SK-N-SH treated with all-trans-retinoic acid at 6 μM for 48 hours (cell line): Measurements from ENCODE around the gene CYGB.

Source experiments
- ATAC-seq: fragments of 200-7000 bp; cut with Tn5 transposase; 3 replicates; pipeline ENCODE4 v1.9.1; 2020; ENCODE audit warnings: mild to moderate bottlenecking, moderate library complexity
- ARNTL ChIP-seq: fragments of 450-650 bp; formaldehyde crosslinking; IDR thresholded peaks from 2 replicates; pipeline ENCODE4 v1.5.0; 2020; ENCODE audit warnings: low read depth, mild to moderate bottlenecking, moderate library complexity, borderline replicate concordance
- BACH2 ChIP-seq: fragments of 250-450 bp; sonication (Bioruptor Pico); IDR thresholded peaks from 2 replicates; pipeline ENCODE4 v1.9.0; 2021; ENCODE audit warnings: mild to moderate bottlenecking, borderline replicate concordance
- CSDC2 ChIP-seq: fragments of 250-450 bp; sonication (Bioruptor Pico); IDR thresholded peaks from 2 replicates; pipeline ENCODE4 v1.5.0; 2020; ENCODE audit warnings: mild to moderate bottlenecking, moderate library complexity
- CSRNP3 ChIP-seq: fragments of 250-450 bp; sonication (Bioruptor Pico); IDR thresholded peaks from 2 replicates; pipeline ENCODE4 v1.5.1; 2021; ENCODE audit warnings: mild to moderate bottlenecking, moderate library complexity
- GLIS3 ChIP-seq: fragments of 250-450 bp; sonication (Bioruptor Pico); IDR thresholded peaks from 2 replicates; pipeline ENCODE4 v1.5.0; 2020; ENCODE audit warnings: mild to moderate bottlenecking, moderate library complexity
- ISL1 ChIP-seq: fragments of 250-450 bp; sonication (Bioruptor Pico); IDR thresholded peaks from 2 replicates; pipeline ENCODE4 v2.1.2; 2022; ENCODE audit warnings: mild to moderate bottlenecking, moderate library complexity
- OSR1 ChIP-seq: fragments of 250-450 bp; sonication (Bioruptor Pico); IDR thresholded peaks from 2 replicates; pipeline ENCODE4 v1.8.0; 2022; ENCODE audit warnings: moderate library complexity, mild to moderate bottlenecking, inconsistent platforms
- PATZ1 ChIP-seq: fragments of 250-450 bp; sonication (Bioruptor Pico); IDR thresholded peaks from 2 replicates; pipeline ENCODE4 v1.8.0; 2020; ENCODE audit warnings: mild to moderate bottlenecking, moderate library complexity, borderline replicate concordance
- PPARA ChIP-seq: fragments of 250-450 bp; sonication (Bioruptor Pico); IDR thresholded peaks from 2 replicates; pipeline ENCODE4 v1.5.0; 2020; ENCODE audit warnings: mild to moderate bottlenecking, borderline replicate concordance
- RARB ChIP-seq: fragments of 250-450 bp; sonication (Bioruptor Pico); IDR thresholded peaks from 2 replicates; pipeline ENCODE4 v1.8.0; 2021; ENCODE audit warnings: mild to moderate bottlenecking, moderate library complexity
- SNAI2 ChIP-seq: fragments of 250-450 bp; sonication (Bioruptor Pico); IDR thresholded peaks from 2 replicates; pipeline ENCODE4 v1.5.0; 2020; ENCODE audit warnings: mild to moderate bottlenecking, moderate library complexity
- TCF4 ChIP-seq: fragments of 250-450 bp; sonication (Bioruptor Pico); IDR thresholded peaks from 2 replicates; pipeline ENCODE4 v1.8.0; 2021; ENCODE audit warnings: mild to moderate bottlenecking, moderate library complexity, borderline replicate concordance
- TOX ChIP-seq: fragments of 250-450 bp; sonication (Bioruptor Pico); IDR thresholded peaks from 2 replicates; pipeline ENCODE4 v1.8.0; 2021; ENCODE audit warnings: mild to moderate bottlenecking, moderate library complexity, borderline replicate concordance
- TSHZ2 ChIP-seq: fragments of 250-450 bp; sonication (Bioruptor Pico); IDR thresholded peaks from 2 replicates; pipeline ENCODE4 v1.5.0; 2020; ENCODE audit warnings: mild to moderate bottlenecking, moderate library complexity
- ZC3H10 ChIP-seq: fragments of 250-450 bp; sonication (Bioruptor Pico); IDR thresholded peaks from 2 replicates; pipeline ENCODE4 v1.5.1; 2021; ENCODE audit warnings: mild to moderate bottlenecking, moderate library complexity
- ZFP3 ChIP-seq: fragments of 250-450 bp; sonication (Bioruptor Pico); IDR thresholded peaks from 2 replicates; pipeline ENCODE4 v1.5.0; 2020; ENCODE audit warnings: mild to moderate bottlenecking, moderate library complexity
- ZFP30 ChIP-seq: fragments of 450-650 bp; formaldehyde crosslinking; IDR thresholded peaks from 2 replicates; pipeline ENCODE4 v1.5.0; 2022; ENCODE audit warnings: mild to moderate bottlenecking, moderate library complexity
- ZNF565 ChIP-seq: fragments of 450-650 bp; formaldehyde crosslinking; conservative IDR thresholded peaks from 2 replicates; pipeline ENCODE4 v1.5.0; 2020; ENCODE audit warnings: low read depth, mild to moderate bottlenecking, moderate library complexity
- ZNF70 ChIP-seq: fragments of 450-650 bp; formaldehyde crosslinking; IDR thresholded peaks from 2 replicates; pipeline ENCODE4 v1.5.0; 2020; ENCODE audit warnings: mild to moderate bottlenecking, moderate library complexity

The CYGB gene

GRCh38 chr17:76569607-76570279, 32.2 kb upstream of the CYGB start:
- peak; percentile 3; the same call in 1 of the 3 replicates for ATAC-seq
- no peak for TF ChIP-seq CSDC2 (CRISPR knock-in tag)
- TF ChIP-seq ARNTL (CRISPR knock-in tag): no peak
- TF ChIP-seq ZC3H10 (CRISPR knock-in tag): no peak
- no peak for TF ChIP-seq PPARA (CRISPR knock-in tag)
- no peak for TF ChIP-seq ZNF70
- no peak for TF ChIP-seq GLIS3
- no peak for TF ChIP-seq ZFP3 (CRISPR knock-in tag)
- no peak for TF ChIP-seq SNAI2 (CRISPR knock-in tag)
- no peak for TF ChIP-seq TSHZ2 (CRISPR knock-in tag)
- TF ChIP-seq PATZ1 (CRISPR knock-in tag): no peak
- TF ChIP-seq ISL1 (CRISPR knock-in tag): no peak
- no peak for TF ChIP-seq CSRNP3 (CRISPR knock-in tag)

GRCh38 chr17:76568811-76569221, 31.3 kb upstream of the CYGB start:
- ATAC-seq: no peak; the same call in 2 of the 3 replicates
- TF ChIP-seq ARNTL (CRISPR knock-in tag): no peak
- TF ChIP-seq OSR1: no peak
- no peak for TF ChIP-seq BACH2 (CRISPR knock-in tag)
- no peak for TF ChIP-seq TCF4 (CRISPR knock-in tag)
- no peak for TF ChIP-seq ZNF70
- no peak for TF ChIP-seq CSDC2 (CRISPR knock-in tag)

GRCh38 chr17:76567634-76568432, 30.3 kb upstream of the CYGB start:
- TF ChIP-seq ISL1 (CRISPR knock-in tag): no peak
- TF ChIP-seq ZNF565: no peak
- TF ChIP-seq SNAI2 (CRISPR knock-in tag): no peak
- no peak for TF ChIP-seq CSDC2 (CRISPR knock-in tag)
- no peak for TF ChIP-seq TSHZ2 (CRISPR knock-in tag)
- TF ChIP-seq TCF4 (CRISPR knock-in tag): no peak
- no peak for TF ChIP-seq ZFP30 (CRISPR knock-in tag)
- TF ChIP-seq RARB: no peak
- no peak for TF ChIP-seq ZC3H10 (CRISPR knock-in tag)
- no peak for TF ChIP-seq TOX (CRISPR knock-in tag)
- no peak for TF ChIP-seq PATZ1 (CRISPR knock-in tag)

More at GRCh38 chr17:76567634-76568432, 30.3 kb upstream of the CYGB start:
- ATAC-seq: peak; percentile 15
